ENCODE data around the gene BMERB1.
A peak's percentile ranks its signal among the peaks of the same experiment; 100 is the strongest.
"Not testable (repeated sequence)": the region's sequence is repeated elsewhere in the genome, so short reads cannot be mapped to it uniquely, and the experiment has no call there.

The BMERB1 gene

GRCh38 chr16:15425861-15426260 is 8.5 kb upstream of the BMERB1 start:
- DNase-seq (ENCODE audit: low read depth), result no peak

GRCh38 chr16:15426796-15427195 is 7.6 kb upstream of the BMERB1 start:
- DNase-seq (ENCODE audit: low read depth), result no peak

- DNase-seq (ENCODE audit: low read depth), result no peak
Observed at GRCh38 chr16:15427648-15428239, 6.6 kb upstream of the BMERB1 start.

- DNase-seq (ENCODE audit: low read depth), result not testable (repeated sequence)
Observed at GRCh38 chr16:15430884-15431283, 3.5 kb upstream of the BMERB1 start.

- DNase-seq (ENCODE audit: low read depth), result no peak
Observed at GRCh38 chr16:15434079-15434424, 336 bp upstream of the BMERB1 start.

GRCh38 chr16:15435216-15435864 is 952 bp downstream of the BMERB1 start:
- DNase-seq (ENCODE audit: low read depth), result no peak

- no peak for DNase-seq (ENCODE audit: low read depth)
Observed at GRCh38 chr16:15439102-15439501, 4.7 kb downstream of the BMERB1 start.

- DNase-seq (ENCODE audit: low read depth), result no peak
Observed at GRCh38 chr16:15439521-15439920, 5.1 kb downstream of the BMERB1 start.

GRCh38 chr16:15440852-15441251 is 6.5 kb downstream of the BMERB1 start:
- peak; percentile 60 for DNase-seq (ENCODE audit: low read depth)

GRCh38 chr16:15442140-15442539 is 7.8 kb downstream of the BMERB1 start:
- not testable (repeated sequence) for DNase-seq (ENCODE audit: low read depth)

- no peak for DNase-seq (ENCODE audit: low read depth)
Observed at GRCh38 chr16:15443753-15444152, 9.4 kb downstream of the BMERB1 start.

GRCh38 chr16:15444264-15444663 is 9.9 kb downstream of the BMERB1 start:
- no peak for DNase-seq (ENCODE audit: low read depth)

- no peak for DNase-seq (ENCODE audit: low read depth)
Observed at GRCh38 chr16:15445450-15445849, 11.1 kb downstream of the BMERB1 start.

- DNase-seq (ENCODE audit: low read depth), result no peak
Observed at GRCh38 chr16:15446901-15447300, 12.5 kb downstream of the BMERB1 start.

- no peak for DNase-seq (ENCODE audit: low read depth)
Observed at GRCh38 chr16:15450624-15451023, 16.2 kb downstream of the BMERB1 start.

GRCh38 chr16:15451098-15451731 is 16.8 kb downstream of the BMERB1 start:
- no peak for DNase-seq (ENCODE audit: low read depth)

GRCh38 chr16:15452246-15452855 is 18.0 kb downstream of the BMERB1 start:
- DNase-seq (ENCODE audit: low read depth), result no peak

GRCh38 chr16:15453296-15453695 is 18.9 kb downstream of the BMERB1 start:
- DNase-seq (ENCODE audit: low read depth), result not testable (repeated sequence)

- DNase-seq (ENCODE audit: low read depth), result not testable (repeated sequence)
Observed at GRCh38 chr16:15454933-15455332, 20.5 kb downstream of the BMERB1 start.

- DNase-seq (ENCODE audit: low read depth), result no peak
Observed at GRCh38 chr16:15457400-15457799, 23.0 kb downstream of the BMERB1 start.

GRCh38 chr16:15457958-15458357 is 23.6 kb downstream of the BMERB1 start:
- DNase-seq (ENCODE audit: low read depth), result no peak

- DNase-seq (ENCODE audit: low read depth), result no peak
Observed at GRCh38 chr16:15459791-15460190, 25.4 kb downstream of the BMERB1 start.

- DNase-seq (ENCODE audit: low read depth), result no peak
Observed at GRCh38 chr16:15460601-15461000, 26.2 kb downstream of the BMERB1 start.
